Bronchial smooth muscle cell (primary cell): ENCODE data around the gene RLF. TPM values are rescaled to one million over a fixed set of nuclear protein-coding genes. Genes with fewer than 3 reads are reported as not detected.

Experiments
- total RNA-seq: library from RNA; depleted of rRNA; stranded (reverse); fragments of >200 nt; gene quantifications from 2 replicates; pipeline ENCODE4 v1.2.1, GENCODE V29; 2014

RLF gene, protein sequence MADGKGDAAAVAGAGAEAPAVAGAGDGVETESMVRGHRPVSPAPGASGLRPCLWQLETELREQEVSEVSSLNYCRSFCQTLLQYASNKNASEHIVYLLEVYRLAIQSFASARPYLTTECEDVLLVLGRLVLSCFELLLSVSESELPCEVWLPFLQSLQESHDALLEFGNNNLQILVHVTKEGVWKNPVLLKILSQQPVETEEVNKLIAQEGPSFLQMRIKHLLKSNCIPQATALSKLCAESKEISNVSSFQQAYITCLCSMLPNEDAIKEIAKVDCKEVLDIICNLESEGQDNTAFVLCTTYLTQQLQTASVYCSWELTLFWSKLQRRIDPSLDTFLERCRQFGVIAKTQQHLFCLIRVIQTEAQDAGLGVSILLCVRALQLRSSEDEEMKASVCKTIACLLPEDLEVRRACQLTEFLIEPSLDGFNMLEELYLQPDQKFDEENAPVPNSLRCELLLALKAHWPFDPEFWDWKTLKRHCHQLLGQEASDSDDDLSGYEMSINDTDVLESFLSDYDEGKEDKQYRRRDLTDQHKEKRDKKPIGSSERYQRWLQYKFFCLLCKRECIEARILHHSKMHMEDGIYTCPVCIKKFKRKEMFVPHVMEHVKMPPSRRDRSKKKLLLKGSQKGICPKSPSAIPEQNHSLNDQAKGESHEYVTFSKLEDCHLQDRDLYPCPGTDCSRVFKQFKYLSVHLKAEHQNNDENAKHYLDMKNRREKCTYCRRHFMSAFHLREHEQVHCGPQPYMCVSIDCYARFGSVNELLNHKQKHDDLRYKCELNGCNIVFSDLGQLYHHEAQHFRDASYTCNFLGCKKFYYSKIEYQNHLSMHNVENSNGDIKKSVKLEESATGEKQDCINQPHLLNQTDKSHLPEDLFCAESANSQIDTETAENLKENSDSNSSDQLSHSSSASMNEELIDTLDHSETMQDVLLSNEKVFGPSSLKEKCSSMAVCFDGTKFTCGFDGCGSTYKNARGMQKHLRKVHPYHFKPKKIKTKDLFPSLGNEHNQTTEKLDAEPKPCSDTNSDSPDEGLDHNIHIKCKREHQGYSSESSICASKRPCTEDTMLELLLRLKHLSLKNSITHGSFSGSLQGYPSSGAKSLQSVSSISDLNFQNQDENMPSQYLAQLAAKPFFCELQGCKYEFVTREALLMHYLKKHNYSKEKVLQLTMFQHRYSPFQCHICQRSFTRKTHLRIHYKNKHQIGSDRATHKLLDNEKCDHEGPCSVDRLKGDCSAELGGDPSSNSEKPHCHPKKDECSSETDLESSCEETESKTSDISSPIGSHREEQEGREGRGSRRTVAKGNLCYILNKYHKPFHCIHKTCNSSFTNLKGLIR (N-terminal part only)
- total RNA-seq: 18.5 and 19.4 TPM in 2 replicates

DNA sequence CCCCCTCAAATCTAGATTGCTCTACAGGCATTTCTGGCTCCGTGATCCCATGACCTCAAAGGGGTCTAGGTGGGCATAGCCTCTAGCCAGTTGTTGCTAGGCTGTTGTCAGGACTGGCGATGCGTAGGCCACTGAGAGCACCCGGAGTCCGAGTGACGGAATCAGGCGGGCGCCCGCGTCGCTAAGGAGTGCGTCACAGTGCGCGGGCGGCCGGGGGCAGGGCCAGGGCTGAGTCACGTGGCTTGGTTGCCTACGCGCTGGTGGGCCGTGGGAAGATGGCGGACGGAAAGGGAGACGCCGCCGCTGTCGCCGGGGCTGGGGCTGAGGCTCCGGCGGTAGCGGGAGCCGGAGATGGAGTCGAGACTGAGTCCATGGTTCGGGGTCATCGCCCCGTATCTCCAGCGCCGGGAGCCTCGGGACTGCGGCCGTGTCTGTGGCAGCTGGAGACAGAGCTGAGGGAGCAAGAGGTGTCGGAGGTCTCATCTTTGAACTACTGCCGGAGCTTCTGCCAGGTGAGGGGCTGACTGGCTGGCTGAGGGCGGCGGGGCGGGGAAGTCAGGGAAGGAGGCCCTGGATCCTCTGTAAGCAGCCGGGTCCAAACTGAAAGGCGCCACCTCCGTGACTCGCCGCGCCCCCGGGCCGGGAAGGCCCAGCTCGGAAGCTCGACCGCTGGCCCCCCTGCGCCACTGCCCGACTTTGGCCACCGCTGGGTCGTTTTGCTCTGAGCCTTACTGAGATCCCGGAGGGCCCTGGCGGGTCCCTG is at the start of gene RLF:
RLF (plus strand) TSS at position 263 of the 763 bp plus-strand sequence; CDS start at position 276, 13 bp downstream.

DNA sequence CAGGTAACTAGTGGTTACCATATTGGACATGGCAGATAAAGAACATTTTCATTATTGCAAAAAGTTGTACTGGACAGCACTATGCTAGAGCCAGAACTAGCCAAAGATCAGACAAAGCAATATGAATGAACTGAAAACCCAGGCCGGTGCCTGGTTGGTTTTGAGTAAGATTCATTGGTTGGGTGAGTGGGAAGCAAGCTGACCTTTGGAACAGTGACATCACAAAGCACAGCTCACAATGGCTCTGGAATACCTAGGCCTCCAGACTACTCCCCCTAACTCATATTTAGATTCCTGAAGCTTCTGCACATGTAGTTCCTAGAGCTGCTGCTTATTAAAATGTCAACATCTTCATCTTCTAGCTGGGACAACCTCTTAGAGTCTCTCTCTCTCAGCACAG is 86.5 kb downstream of the RLF start, which contains the start of gene TMCO2:
TMCO2 (plus strand) TSS at position 283 of the 400 bp plus-strand sequence; CDS start at position 340, 57 bp downstream.

DNA sequence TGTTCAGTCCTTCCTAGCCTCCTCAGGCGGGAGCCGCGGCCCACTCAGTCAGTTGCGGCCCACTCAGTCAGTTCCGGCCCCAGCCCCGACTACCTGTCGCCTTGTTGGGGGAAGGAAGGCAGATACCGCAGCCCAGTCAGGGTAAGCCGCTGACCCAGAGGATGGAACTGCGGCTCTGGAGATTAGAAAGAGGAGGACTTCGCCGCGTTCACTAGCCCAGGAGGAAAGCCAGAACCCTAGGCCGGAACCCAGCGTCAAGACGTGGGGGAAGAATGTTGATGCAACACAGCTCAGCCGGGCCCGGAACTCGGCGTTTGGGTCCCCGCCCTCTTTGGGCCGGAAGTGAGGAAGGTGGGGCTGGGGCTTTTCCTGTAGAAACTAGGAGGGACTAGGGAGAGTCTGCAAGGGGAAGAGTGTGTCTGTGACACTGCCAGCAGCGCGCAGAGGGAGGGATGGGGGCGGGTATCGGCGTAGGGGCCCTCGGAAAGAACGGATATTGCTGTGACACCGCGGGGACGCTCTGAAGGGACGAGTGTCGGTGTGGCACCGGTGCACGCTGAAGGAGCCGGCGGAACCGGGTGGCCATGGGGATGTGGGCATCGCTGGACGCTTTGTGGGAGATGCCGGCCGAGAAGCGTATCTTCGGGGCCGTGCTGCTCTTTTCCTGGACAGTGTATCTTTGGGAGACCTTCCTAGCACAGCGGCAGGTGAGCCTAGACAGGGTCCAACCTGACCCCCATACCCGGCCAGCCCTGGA is 96.7 kb downstream of the RLF start, which contains the start of gene ZMPSTE24:
ZMPSTE24 (plus strand) TSS at position 549 of the 757 bp plus-strand sequence; CDS start at position 585, 36 bp downstream.

Other genes starting within 250 kb of the RLF start
- gene MFSD2A, start 206.2 kb upstream of the RLF start, total RNA-seq: 0.63 and 0.69 TPM in 2 replicates
- 276 and 338 TPM in 2 replicates for gene CAP1, start 120.7 kb upstream of the RLF start, total RNA-seq
- 24.6 and 36.3 TPM in 2 replicates for gene PPT1, start 64.1 kb upstream of the RLF start, total RNA-seq
- not detected in 2 replicates for gene TMCO2, start 86.5 kb downstream of the RLF start, total RNA-seq
- 46.5 and 60.1 TPM in 2 replicates for gene ZMPSTE24, start 96.8 kb downstream of the RLF start, total RNA-seq
- gene COL9A2, start 155.9 kb downstream of the RLF start, total RNA-seq: 2.5 and 4.3 TPM in 2 replicates
- 10.6 and 17.5 TPM in 2 replicates for gene SMAP2, start 212.3 kb downstream of the RLF start, total RNA-seq